Activated CD4-positive, alpha-beta T cell treated with anti-CD3 and anti-CD28 coated beads, Interleukin-2, Interleukin-4, amounts not matched to agents 100 ng/mL and 50 ng/mL, durations not matched to agents 16 hours and 8 hours (primary cell): Measurements from ENCODE around the gene FAM151B.
"Not testable (repeated sequence)": the region's sequence is repeated elsewhere in the genome, so short reads cannot be mapped to it uniquely, and the experiment has no call there.

Source experiments
- DNase-seq: peaks from one replicate; pipeline ENCODE4 v3.0.0-alpha.2; 2020; ENCODE audit warnings: low spot score

FAM151B gene

GRCh38 chr5:80487829-80488721 is at the start of gene FAM151B:
Gene FAM151B, plus strand, starts transcription at chr5:80488100. Its CDS starts 24 bp downstream, at chr5:80488124.
- DNase-seq, result peak; percentile 79

- no peak for DNase-seq
Measured at GRCh38 chr5:80438739-80439138, 49.2 kb upstream of the FAM151B start.

GRCh38 chr5:80439213-80439612 is 48.7 kb upstream of the FAM151B start:
- no peak for DNase-seq

- no peak for DNase-seq
Measured at GRCh38 chr5:80442742-80443141, 45.2 kb upstream of the FAM151B start.

GRCh38 chr5:80453366-80453765 is 34.5 kb upstream of the FAM151B start:
- DNase-seq, result no peak

GRCh38 chr5:80463269-80463668 is 24.6 kb upstream of the FAM151B start:
- no peak for DNase-seq

GRCh38 chr5:80466669-80467485 is 21.0 kb upstream of the FAM151B start:
- no peak for DNase-seq

GRCh38 chr5:80468131-80468530 is 19.8 kb upstream of the FAM151B start:
- no peak for DNase-seq

- DNase-seq, result not testable (repeated sequence)
Measured at GRCh38 chr5:80470631-80471030, 17.3 kb upstream of the FAM151B start.

- no peak for DNase-seq
Measured at GRCh38 chr5:80474929-80475328, 13.0 kb upstream of the FAM151B start.

- DNase-seq, result no peak
Measured at GRCh38 chr5:80479713-80480112, 8.2 kb upstream of the FAM151B start.

- DNase-seq, result no peak
Measured at GRCh38 chr5:80480354-80480753, 7.5 kb upstream of the FAM151B start.

GRCh38 chr5:80481019-80481893 is 6.6 kb upstream of the FAM151B start:
- peak; percentile 62 for DNase-seq

GRCh38 chr5:80482578-80482977 is 5.3 kb upstream of the FAM151B start:
- DNase-seq, result no peak

- DNase-seq, result no peak
Measured at GRCh38 chr5:80483636-80484232, 4.2 kb upstream of the FAM151B start.

GRCh38 chr5:80487444-80487828 is 464 bp upstream of the FAM151B start:
- DNase-seq, result no peak

- no peak for DNase-seq
Measured at GRCh38 chr5:80491296-80491695, 3.4 kb downstream of the FAM151B start.

GRCh38 chr5:80492741-80493140 is 4.8 kb downstream of the FAM151B start:
- no peak for DNase-seq

- DNase-seq, result not testable (repeated sequence)
Measured at GRCh38 chr5:80493443-80493842, 5.5 kb downstream of the FAM151B start.

- no peak for DNase-seq
Measured at GRCh38 chr5:80495891-80496290, 8.0 kb downstream of the FAM151B start.

- no peak for DNase-seq
Measured at GRCh38 chr5:80502800-80503199, 14.9 kb downstream of the FAM151B start.

GRCh38 chr5:80503641-80504040 is 15.7 kb downstream of the FAM151B start:
- no peak for DNase-seq
